Measurements from ENCODE around the gene LRRK1.

DNA sequence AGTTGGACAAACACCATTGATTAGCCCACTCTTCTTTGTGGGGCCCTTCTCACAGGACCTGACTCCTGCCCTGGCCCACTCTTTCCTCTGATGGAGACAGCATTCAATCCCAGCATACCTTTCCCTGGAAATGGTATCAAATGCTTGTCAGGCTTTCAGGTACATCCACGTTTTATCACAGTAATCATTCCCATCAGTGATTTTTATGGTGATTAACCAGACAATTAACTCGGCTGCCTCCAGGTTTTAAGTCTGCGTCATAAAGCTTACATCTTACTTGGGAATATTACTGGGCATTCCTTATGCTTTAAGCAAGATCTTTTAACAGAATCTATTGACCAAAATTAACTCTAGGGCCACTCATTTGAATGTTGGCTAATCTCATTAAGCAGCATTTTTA, 33.4 kb downstream of the LRRK1 start:
- TF ChIP-seq KLF9 (CRISPR knock-in tag; IDR thresholded peaks at IDR 0.05; ENCODE audit: low read depth) = no peak
- TF ChIP-seq, protein P1, sequence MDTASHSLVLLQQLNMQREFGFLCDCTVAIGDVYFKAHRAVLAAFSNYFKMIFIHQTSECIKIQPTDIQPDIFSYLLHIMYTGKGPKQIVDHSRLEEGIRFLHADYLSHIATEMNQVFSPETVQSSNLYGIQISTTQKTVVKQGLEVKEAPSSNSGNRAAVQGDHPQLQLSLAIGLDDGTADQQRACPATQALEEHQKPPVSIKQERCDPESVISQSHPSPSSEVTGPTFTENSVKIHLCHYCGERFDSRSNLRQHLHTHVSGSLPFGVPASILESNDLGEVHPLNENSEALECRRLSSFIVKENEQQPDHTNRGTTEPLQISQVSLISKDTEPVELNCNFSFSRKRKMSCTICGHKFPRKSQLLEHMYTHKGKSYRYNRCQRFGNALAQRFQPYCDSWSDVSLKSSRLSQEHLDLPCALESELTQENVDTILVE (CRISPR knock-in tag; IDR thresholded peaks at IDR 0.05) = no peak
- no peak for TF ChIP-seq FOXK2 (IDR thresholded peaks at IDR 0.05)
- TF ChIP-seq, protein P2, sequence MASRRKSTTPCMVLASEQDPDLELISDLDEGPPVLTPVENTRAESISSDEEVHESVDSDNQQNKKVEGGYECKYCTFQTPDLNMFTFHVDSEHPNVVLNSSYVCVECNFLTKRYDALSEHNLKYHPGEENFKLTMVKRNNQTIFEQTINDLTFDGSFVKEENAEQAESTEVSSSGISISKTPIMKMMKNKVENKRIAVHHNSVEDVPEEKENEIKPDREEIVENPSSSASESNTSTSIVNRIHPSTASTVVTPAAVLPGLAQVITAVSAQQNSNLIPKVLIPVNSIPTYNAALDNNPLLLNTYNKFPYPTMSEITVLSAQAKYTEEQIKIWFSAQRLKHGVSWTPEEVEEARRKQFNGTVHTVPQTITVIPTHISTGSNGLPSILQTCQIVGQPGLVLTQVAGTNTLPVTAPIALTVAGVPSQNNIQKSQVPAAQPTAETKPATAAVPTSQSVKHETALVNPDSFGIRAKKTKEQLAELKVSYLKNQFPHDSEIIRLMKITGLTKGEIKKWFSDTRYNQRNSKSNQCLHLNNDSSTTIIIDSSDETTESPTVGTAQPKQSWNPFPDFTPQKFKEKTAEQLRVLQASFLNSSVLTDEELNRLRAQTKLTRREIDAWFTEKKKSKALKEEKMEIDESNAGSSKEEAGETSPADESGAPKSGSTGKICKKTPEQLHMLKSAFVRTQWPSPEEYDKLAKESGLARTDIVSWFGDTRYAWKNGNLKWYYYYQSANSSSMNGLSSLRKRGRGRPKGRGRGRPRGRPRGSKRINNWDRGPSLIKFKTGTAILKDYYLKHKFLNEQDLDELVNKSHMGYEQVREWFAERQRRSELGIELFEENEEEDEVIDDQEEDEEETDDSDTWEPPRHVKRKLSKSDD (CRISPR knock-in tag; IDR thresholded peaks at IDR 0.05; ENCODE audit: low read depth) = no peak
- TF ChIP-seq ZNF24 (IDR thresholded peaks at IDR 0.05) = no peak
- TF ChIP-seq EZH2 (conservative IDR thresholded peaks at IDR 0.05; ENCODE audit: low read depth, low read length) = no peak
- TF ChIP-seq ZNF766 (CRISPR knock-in tag; IDR thresholded peaks at IDR 0.05; ENCODE audit: borderline replicate concordance) = no peak
- TF ChIP-seq NFKBIZ (CRISPR knock-in tag; IDR thresholded peaks at IDR 0.05) = no peak
- TF ChIP-seq, protein P3, sequence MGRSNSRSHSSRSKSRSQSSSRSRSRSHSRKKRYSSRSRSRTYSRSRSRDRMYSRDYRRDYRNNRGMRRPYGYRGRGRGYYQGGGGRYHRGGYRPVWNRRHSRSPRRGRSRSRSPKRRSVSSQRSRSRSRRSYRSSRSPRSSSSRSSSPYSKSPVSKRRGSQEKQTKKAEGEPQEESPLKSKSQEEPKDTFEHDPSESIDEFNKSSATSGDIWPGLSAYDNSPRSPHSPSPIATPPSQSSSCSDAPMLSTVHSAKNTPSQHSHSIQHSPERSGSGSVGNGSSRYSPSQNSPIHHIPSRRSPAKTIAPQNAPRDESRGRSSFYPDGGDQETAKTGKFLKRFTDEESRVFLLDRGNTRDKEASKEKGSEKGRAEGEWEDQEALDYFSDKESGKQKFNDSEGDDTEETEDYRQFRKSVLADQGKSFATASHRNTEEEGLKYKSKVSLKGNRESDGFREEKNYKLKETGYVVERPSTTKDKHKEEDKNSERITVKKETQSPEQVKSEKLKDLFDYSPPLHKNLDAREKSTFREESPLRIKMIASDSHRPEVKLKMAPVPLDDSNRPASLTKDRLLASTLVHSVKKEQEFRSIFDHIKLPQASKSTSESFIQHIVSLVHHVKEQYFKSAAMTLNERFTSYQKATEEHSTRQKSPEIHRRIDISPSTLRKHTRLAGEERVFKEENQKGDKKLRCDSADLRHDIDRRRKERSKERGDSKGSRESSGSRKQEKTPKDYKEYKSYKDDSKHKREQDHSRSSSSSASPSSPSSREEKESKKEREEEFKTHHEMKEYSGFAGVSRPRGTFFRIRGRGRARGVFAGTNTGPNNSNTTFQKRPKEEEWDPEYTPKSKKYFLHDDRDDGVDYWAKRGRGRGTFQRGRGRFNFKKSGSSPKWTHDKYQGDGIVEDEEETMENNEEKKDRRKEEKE (IDR thresholded peaks at IDR 0.05) = no peak
- TF ChIP-seq POLR2AphosphoS2 (IDR thresholded peaks at IDR 0.05; ENCODE audit: low read depth, low read length) = no peak
- TF ChIP-seq ARNT (IDR thresholded peaks at IDR 0.05) = no peak
- TF ChIP-seq RCOR2 (CRISPR knock-in tag; IDR thresholded peaks at IDR 0.05) = no peak
